HepG2 (cell line): ENCODE results near the gene MYH16. TPM values are rescaled to one million over a fixed set of nuclear protein-coding genes. Genes with fewer than 3 reads are reported as not detected.

Experiments used
- ATAC-seq: fragments of 200-7000 bp; cut with Tn5 transposase; 3 replicates; pipeline ENCODE4 v1.9.1; 2020; ENCODE audit warnings: mild to moderate bottlenecking, moderate library complexity
- BruUV-seq: library from RNA; stranded (reverse); fragments of 400-500 nt; replicated peaks from 2 replicates; lab custom pipeline; 2021; lab: Mats Ljungman, UMichigan
- CTCF ChIA-PET: fragments of 300-600 bp; formaldehyde crosslinking; extraction: SDS; loops from one replicate; lab custom pipeline; 2021; ENCODE audit warnings: low total read pairs, inconsistent platforms, low intra/inter-chr PET ratio; lab: Yijun Ruan, JAX
- POLR2A ChIA-PET: fragments of 350-600 bp; sonication (Branson Sonifier 250); formaldehyde crosslinking; loops from one replicate; lab custom pipeline; 2020; ENCODE audit warnings: antibody characterized with exemption, inconsistent platforms; lab: Yijun Ruan, JAX
- DNase-seq: peaks from one replicate; pipeline ENCODE4 v3.0.0-alpha.2; 2015; ENCODE audit warnings: low spot score
- FAIRE-seq: peaks from 3 replicates; lab custom pipeline; 2011; peaks lifted over from hg19 to GRCh38; lab: Jason Lieb, UNC
- H2AFZ ChIP-seq: one replicate; pipeline ENCODE4 v1.6.1; 2011; ENCODE audit warnings: low read length, inconsistent platforms
- H3K27ac ChIP-seq: fragments of 300-600 bp; 3 replicates; pipeline ENCODE4 v1.8.0; 2011; ENCODE audit warnings: mixed run types, mild to moderate bottlenecking, mixed read lengths, low read length, inconsistent platforms; ENCODE audit not compliant: insufficient read depth; ENCODE audit errors: extremely low read length
- H3K27me3 ChIP-seq, 2 experiments: fragments of 200-600 bp in 1 of 2; 2 replicates in 1 of 2; 3 replicates in 1 of 2; pipeline versions ENCODE4 v1.6.0 to v1.8.0; 2011; ENCODE audit warnings: low read length in 2 of 2, mild to moderate bottlenecking in 2 of 2, moderate library complexity in 2 of 2, inconsistent platforms in 1 of 2; ENCODE audit not compliant: insufficient read depth in 2 of 2, control insufficient read depth in 1 of 2
- H3K36me3 ChIP-seq, 2 experiments: fragments of 200-600 bp in 1 of 2; replicated peaks in 1 of 2; 2 replicates in 1 of 2; 3 replicates in 1 of 2; pipeline versions ENCODE4 v1.5.1 to v1.8.0; 2011; ENCODE audit warnings: low read length in 2 of 2, inconsistent platforms in 1 of 2; ENCODE audit not compliant: insufficient read depth in 2 of 2, control insufficient read depth in 1 of 2
- H3K4me1 ChIP-seq: 2 replicates; pipeline ENCODE4 v1.5.1; 2012; ENCODE audit warnings: low read length, inconsistent platforms; ENCODE audit not compliant: insufficient read depth
- H3K4me2 ChIP-seq: 2 replicates; pipeline ENCODE4 v1.6.0; 2011; ENCODE audit warnings: low read depth, low read length, inconsistent platforms
- H3K4me3 ChIP-seq, 3 experiments: fragments of 200-600 bp in 1 of 3; sonication (generic), shearing (Covaris generic) in 1 of 3; replicated peaks in 1 of 3; 2 replicates each; pipeline ENCODE4 v1.5.1; 2011 to 2016; ENCODE audit warnings: low read length in 3 of 3, inconsistent platforms in 2 of 3, low read depth in 2 of 3, mild to moderate bottlenecking in 2 of 3, control low read depth in 1 of 3, mixed read lengths in 1 of 3; ENCODE audit not compliant: insufficient read depth in 1 of 3
- H3K79me2 ChIP-seq: one replicate; pipeline ENCODE4 v1.6.1; 2011; ENCODE audit warnings: low read length, inconsistent platforms; ENCODE audit not compliant: insufficient read depth
- H3K9ac ChIP-seq: 2 replicates; pipeline ENCODE4 v1.6.0; 2011; ENCODE audit warnings: mild to moderate bottlenecking, low read depth, low read length, inconsistent platforms; ENCODE audit not compliant: insufficient read depth
- H3K9me3 ChIP-seq: 2 replicates; pipeline ENCODE4 v1.5.1; 2012; ENCODE audit warnings: mild to moderate bottlenecking, low read length
- H4K20me1 ChIP-seq: 2 replicates; pipeline ENCODE4 v1.6.0; 2011; ENCODE audit warnings: inconsistent platforms, mild to moderate bottlenecking, low read length, moderate library complexity; ENCODE audit not compliant: insufficient read depth
- CEBPG ChIP-seq: IDR thresholded peaks from 2 replicates; pipeline ENCODE4 v1.6.1; 2016
- GABPA ChIP-seq, 2 experiments: IDR thresholded peaks; 2 replicates each; pipeline ENCODE4 v1.6.1; 2011 to 2016; ENCODE audit warnings: low read depth in 2 of 2, low read length in 1 of 2, missing biosample characterization in 1 of 2, missing genetic modification characterization in 1 of 2
- MYC ChIP-seq: sonication (generic); formaldehyde crosslinking; IDR thresholded peaks from 2 replicates; pipeline ENCODE4 v1.9.0; 2021; ENCODE audit warnings: missing genetic modification reagents, borderline replicate concordance
- PTBP1 ChIP-seq: fragments of 200-400 bp; formaldehyde crosslinking; IDR thresholded peaks from 2 replicates; pipeline ENCODE4 v1.6.1; 2018; ENCODE audit warnings: low read length, low read depth; ENCODE audit not compliant: poor library complexity, severe bottlenecking
- RAD21 ChIP-seq: fragments of 450-650 bp; formaldehyde crosslinking; IDR thresholded peaks from 2 replicates; pipeline ENCODE4 v1.5.0; 2020; ENCODE audit warnings: mild to moderate bottlenecking
- SALL1 ChIP-seq: sonication (generic); formaldehyde crosslinking; IDR thresholded peaks from 2 replicates; pipeline ENCODE4 v1.8.0; 2022; ENCODE audit warnings: mild to moderate bottlenecking, missing genetic modification reagents
- SOX5 ChIP-seq: IDR thresholded peaks from 2 replicates; pipeline ENCODE4 v1.6.1; 2016; ENCODE audit warnings: borderline replicate concordance
- YEATS2 ChIP-seq: sonication (generic); formaldehyde crosslinking; IDR thresholded peaks from 2 replicates; pipeline ENCODE4 v1.4.0; 2020; ENCODE audit warnings: missing genetic modification reagents, borderline replicate concordance
- ZNF329 ChIP-seq: sonication (generic); formaldehyde crosslinking; IDR thresholded peaks from 2 replicates; pipeline ENCODE4 v1.9.0; 2021; ENCODE audit warnings: low read depth, mild to moderate bottlenecking, missing genetic modification reagents
- ZNF510 ChIP-seq: sonication (generic); formaldehyde crosslinking; IDR thresholded peaks from 2 replicates; pipeline ENCODE4 v1.4.0; 2020; ENCODE audit warnings: low read depth, mild to moderate bottlenecking, missing genetic modification reagents
- ZNF713 ChIP-seq: sonication (generic); formaldehyde crosslinking; IDR thresholded peaks from 2 replicates; pipeline ENCODE4 v1.4.0; 2020; ENCODE audit warnings: mild to moderate bottlenecking, missing genetic modification reagents
- ZNF747 ChIP-seq: sonication (generic); formaldehyde crosslinking; IDR thresholded peaks from 2 replicates; pipeline ENCODE4 v1.8.1; 2023; ENCODE audit warnings: missing genetic modification reagents, mild to moderate bottlenecking, borderline replicate concordance
- WGBS: methylation state at CpG from one replicate; pipeline ENCODE4 v1.1.6; 2017; ENCODE audit warnings: low lambda C conversion rate; 5-methylcytosine and 5-hydroxymethylcytosine counted together
- in situ Hi-C: cut with HindIII; loops from 2 replicates; pipeline ENCODE4 v1.10.0; 2017; ENCODE audit warnings: low pct_unique_long_range_greater_than_20kb; ENCODE audit not compliant: extremely low pct_ligation_motif_present
- intact Hi-C: fragments of 100-400 bp; cut with micrococcal nuclease; formaldehyde crosslinking; loops from one replicate; pipeline ENCODE4 v1.10.0; 2022; ENCODE audit not compliant: unreplicated experiment
- polyA plus RNA-seq, 8 experiments: library from polyadenylated mRNA; depleted of rRNA in 3 of 8; stranded (reverse) in 7 of 8; unstranded in 1 of 8; fragments of >200 nt; fragmentation: Illumina TruSeq in 4 of 8; extraction: Trizol in 4 of 8; gene quantifications; 2 replicates each; pipeline versions ENCODE4 v1.2.1 to v1.2.3, GENCODE V29; 2011 to 2016; ENCODE audit warnings: low read depth in 4 of 8, missing spikeins in 1 of 8, mixed read lengths in 1 of 8; ENCODE audit not compliant: insufficient read depth in 1 of 8
- total RNA-seq, 5 experiments: library from RNA; depleted of rRNA; stranded (reverse); fragments of >200 nt; fragmentation: Illumina TruSeq; extraction: Trizol; gene quantifications; 2 replicates each; pipeline ENCODE4 v1.2.3, GENCODE V29; 2016; ENCODE audit warnings: low read depth in 1 of 5
- TF ChIP-seq, protein P1 (sequence below): sonication (generic); formaldehyde crosslinking; IDR thresholded peaks from 2 replicates; pipeline ENCODE4 v1.4.0; 2020; ENCODE audit warnings: missing genetic modification reagents, borderline replicate concordance
- TF ChIP-seq, protein P2 (sequence below): sonication (generic); formaldehyde crosslinking; IDR thresholded peaks from 2 replicates; pipeline ENCODE4 v1.4.0; 2020; ENCODE audit warnings: mild to moderate bottlenecking, missing genetic modification reagents
- TF ChIP-seq, protein P3 (sequence below): sonication (generic); formaldehyde crosslinking; IDR thresholded peaks from 2 replicates; pipeline ENCODE4 v1.5.1; 2020; ENCODE audit warnings: mild to moderate bottlenecking, missing genetic modification reagents, moderate library complexity

Gene MYH16
- total and polyA plus RNA-seq, 2 of the 13 experiments (the other 11 are each of a cell fraction or from before 2014, with no cell fraction given), result 0.05 to 0.15 TPM

DNA sequence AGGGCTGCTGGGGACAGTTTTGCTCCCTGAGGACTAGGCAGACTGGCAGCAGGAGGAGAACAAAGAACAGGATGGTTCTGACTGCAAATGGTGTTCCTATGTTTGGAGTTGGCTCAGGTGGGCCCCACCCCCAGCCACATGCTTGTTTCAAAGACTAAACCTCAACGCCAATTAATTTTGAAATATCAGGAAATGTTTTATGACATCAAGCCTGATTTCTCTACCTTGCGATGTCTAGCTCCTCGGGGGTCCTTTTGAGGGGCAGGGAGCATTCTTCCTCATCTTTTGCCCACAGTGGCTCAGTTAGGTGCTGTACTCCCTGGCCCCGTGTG is 4.1 kb upstream of the MYH16 start (continued):
- TF ChIP-seq, protein P1, sequence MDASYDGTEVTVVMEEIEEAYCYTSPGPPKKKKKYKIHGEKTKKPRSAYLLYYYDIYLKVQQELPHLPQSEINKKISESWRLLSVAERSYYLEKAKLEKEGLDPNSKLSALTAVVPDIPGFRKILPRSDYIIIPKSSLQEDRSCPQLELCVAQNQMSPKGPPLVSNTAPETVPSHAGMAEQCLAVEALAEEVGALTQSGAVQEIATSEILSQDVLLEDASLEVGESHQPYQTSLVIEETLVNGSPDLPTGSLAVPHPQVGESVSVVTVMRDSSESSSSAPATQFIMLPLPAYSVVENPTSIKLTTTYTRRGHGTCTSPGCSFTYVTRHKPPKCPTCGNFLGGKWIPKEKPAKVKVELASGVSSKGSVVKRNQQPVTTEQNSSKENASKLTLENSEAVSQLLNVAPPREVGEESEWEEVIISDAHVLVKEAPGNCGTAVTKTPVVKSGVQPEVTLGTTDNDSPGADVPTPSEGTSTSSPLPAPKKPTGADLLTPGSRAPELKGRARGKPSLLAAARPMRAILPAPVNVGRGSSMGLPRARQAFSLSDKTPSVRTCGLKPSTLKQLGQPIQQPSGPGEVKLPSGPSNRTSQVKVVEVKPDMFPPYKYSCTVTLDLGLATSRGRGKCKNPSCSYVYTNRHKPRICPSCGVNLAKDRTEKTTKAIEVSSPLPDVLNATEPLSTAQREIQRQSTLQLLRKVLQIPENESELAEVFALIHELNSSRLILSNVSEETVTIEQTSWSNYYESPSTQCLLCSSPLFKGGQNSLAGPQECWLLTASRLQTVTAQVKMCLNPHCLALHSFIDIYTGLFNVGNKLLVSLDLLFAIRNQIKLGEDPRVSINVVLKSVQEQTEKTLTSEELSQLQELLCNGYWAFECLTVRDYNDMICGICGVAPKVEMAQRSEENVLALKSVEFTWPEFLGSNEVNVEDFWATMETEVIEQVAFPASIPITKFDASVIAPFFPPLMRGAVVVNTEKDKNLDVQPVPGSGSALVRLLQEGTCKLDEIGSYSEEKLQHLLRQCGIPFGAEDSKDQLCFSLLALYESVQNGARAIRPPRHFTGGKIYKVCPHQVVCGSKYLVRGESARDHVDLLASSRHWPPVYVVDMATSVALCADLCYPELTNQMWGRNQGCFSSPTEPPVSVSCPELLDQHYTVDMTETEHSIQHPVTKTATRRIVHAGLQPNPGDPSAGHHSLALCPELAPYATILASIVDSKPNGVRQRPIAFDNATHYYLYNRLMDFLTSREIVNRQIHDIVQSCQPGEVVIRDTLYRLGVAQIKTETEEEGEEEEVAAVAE (CRISPR knock-in tag), result no peak
- TF ChIP-seq ZNF713 (CRISPR knock-in tag) (no peak), PTBP1 (no peak), SALL1 (CRISPR knock-in tag) (no peak)

DNA sequence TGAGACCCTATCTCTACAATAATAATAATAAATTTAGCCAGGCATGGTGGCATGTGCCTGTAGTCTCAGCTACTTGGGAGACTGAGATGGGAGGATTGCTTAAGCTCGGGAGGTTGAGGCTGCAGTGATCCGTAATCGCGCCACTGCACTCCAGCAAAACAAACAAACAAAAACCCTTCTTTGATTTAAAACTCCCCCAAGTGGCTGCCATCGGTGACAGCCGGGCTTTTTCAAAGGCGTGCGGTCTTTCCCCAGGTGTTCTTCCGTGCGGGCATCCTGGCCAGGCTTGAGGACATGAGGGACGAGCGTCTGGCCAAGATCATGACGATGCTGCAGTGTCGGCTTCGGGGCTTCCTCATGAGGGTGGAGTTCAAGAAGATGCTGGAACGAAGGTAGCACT is 1.9 kb upstream of the MYH16 start:
- FAIRE-seq (peak; percentile 21), DNase-seq (peak; percentile 43), ATAC-seq (no peak; the same call in 2 of the 3 replicates)
- no peak overlapping the region for H2AFZ ChIP-seq
- H3K4me1 ChIP-seq, result peaks cover 47% of the 10 kb centered on the region
- CTCF ChIA-PET, result interaction anchor here (1.4 kb wide), 1 partner anchor 230 kb away, joined by 4 read pairs; no protein-coding TSS in a partner anchor
- no peaks in the 10 kb centered on the region for H4K20me1 ChIP-seq
- 3% methylated on average over 5 of the region's 16 CpGs for WGBS
- peak overlapping the region; percentile 51; the same call in 1 of the 2 replicates for H3K4me2 ChIP-seq
- BruUV-seq, result no TSS peak
- H3K27me3 ChIP-seq, result peaks cover 0 to 5% of the 10 kb centered on the region in 2 experiments; a peak in 1 of 5 replicates
- H3K36me3 ChIP-seq, result no peaks in the 10 kb centered on the region
- in situ Hi-C loops, result no loop called here
- no peak overlapping the region for H3K27ac ChIP-seq
- H3K9ac ChIP-seq, result no peak overlapping the region
- intact Hi-C loops, result loop anchor here (1.0 kb wide), 1 partner anchor 230 kb away; no protein-coding TSS in a partner anchor
- H3K9me3 ChIP-seq, result no peaks in the 10 kb centered on the region
- no peaks in the 10 kb centered on the region for H3K79me2 ChIP-seq
- no peak overlapping the region; a peak in 1 of 6 replicates for H3K4me3 ChIP-seq
- POLR2A ChIA-PET, result no interaction called here
- TF ChIP-seq YEATS2 (CRISPR knock-in tag), result no peak
- no peak for TF ChIP-seq MYC
- TF ChIP-seq, protein P2, sequence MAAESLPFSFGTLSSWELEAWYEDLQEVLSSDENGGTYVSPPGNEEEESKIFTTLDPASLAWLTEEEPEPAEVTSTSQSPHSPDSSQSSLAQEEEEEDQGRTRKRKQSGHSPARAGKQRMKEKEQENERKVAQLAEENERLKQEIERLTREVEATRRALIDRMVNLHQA, result no peak
- TF ChIP-seq ZNF747 (CRISPR knock-in tag), result no peak
- no peak for TF ChIP-seq GABPA (IDR thresholded peaks at IDR 0.05; ENCODE audit: low read depth, low read length)
- no peak for TF ChIP-seq GABPA (CRISPR knock-in tag; IDR thresholded peaks at IDR 0.05; ENCODE audit: low read depth)
- peak; percentile 47; the same call in 1 of the 2 replicates for TF ChIP-seq RAD21 (CRISPR knock-in tag)
- TF ChIP-seq CEBPG (CRISPR knock-in tag), result peak; percentile 24; the same call in 1 of the 2 replicates
- TF ChIP-seq ZNF510, result no peak
- TF ChIP-seq, protein P3, sequence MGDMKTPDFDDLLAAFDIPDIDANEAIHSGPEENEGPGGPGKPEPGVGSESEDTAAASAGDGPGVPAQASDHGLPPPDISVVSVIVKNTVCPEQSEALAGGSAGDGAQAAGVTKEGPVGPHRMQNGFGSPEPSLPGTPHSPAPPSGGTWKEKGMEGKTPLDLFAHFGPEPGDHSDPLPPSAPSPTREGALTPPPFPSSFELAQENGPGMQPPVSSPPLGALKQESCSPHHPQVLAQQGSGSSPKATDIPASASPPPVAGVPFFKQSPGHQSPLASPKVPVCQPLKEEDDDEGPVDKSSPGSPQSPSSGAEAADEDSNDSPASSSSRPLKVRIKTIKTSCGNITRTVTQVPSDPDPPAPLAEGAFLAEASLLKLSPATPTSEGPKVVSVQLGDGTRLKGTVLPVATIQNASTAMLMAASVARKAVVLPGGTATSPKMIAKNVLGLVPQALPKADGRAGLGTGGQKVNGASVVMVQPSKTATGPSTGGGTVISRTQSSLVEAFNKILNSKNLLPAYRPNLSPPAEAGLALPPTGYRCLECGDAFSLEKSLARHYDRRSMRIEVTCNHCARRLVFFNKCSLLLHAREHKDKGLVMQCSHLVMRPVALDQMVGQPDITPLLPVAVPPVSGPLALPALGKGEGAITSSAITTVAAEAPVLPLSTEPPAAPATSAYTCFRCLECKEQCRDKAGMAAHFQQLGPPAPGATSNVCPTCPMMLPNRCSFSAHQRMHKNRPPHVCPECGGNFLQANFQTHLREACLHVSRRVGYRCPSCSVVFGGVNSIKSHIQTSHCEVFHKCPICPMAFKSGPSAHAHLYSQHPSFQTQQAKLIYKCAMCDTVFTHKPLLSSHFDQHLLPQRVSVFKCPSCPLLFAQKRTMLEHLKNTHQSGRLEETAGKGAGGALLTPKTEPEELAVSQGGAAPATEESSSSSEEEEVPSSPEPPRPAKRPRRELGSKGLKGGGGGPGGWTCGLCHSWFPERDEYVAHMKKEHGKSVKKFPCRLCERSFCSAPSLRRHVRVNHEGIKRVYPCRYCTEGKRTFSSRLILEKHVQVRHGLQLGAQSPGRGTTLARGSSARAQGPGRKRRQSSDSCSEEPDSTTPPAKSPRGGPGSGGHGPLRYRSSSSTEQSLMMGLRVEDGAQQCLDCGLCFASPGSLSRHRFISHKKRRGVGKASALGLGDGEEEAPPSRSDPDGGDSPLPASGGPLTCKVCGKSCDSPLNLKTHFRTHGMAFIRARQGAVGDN (CRISPR knock-in tag), result peak; percentile 39; the same call in 1 of the 2 replicates
- TF ChIP-seq SOX5 (CRISPR knock-in tag), result no peak
- TF ChIP-seq ZNF329 (CRISPR knock-in tag), result no peak
